ENCODE measurements around the gene HAAO.
"Not testable (repeated sequence)": the region's sequence is repeated elsewhere in the genome, so short reads cannot be mapped to it uniquely, and the experiment has no call there.

Gene HAAO

GRCh38 chr2:42747422-42747821 lies 45.0 kb downstream of the HAAO start:
- DNase-seq (ENCODE audit: low read depth in 2 of 2), result no peak

GRCh38 chr2:42744545-42745082 lies 47.8 kb downstream of the HAAO start:
- DNase-seq (ENCODE audit: low read depth in 2 of 2), result no peak

GRCh38 chr2:42743659-42743990 lies 48.8 kb downstream of the HAAO start:
- DNase-seq (ENCODE audit: low read depth in 2 of 2), result no peak

- no peak for DNase-seq (ENCODE audit: low read depth in 2 of 2)
These were observed 49.4 kb downstream of the HAAO start for GRCh38 chr2:42742740-42743658.

- no peak for DNase-seq (ENCODE audit: low read depth in 2 of 2)
These were observed 51.2 kb downstream of the HAAO start for GRCh38 chr2:42741140-42741539.

- no peak for DNase-seq (ENCODE audit: low read depth in 2 of 2)
These were observed 55.6 kb downstream of the HAAO start for GRCh38 chr2:42736598-42737322.

GRCh38 chr2:42733852-42734251 lies 58.5 kb downstream of the HAAO start:
- no peak for DNase-seq (ENCODE audit: low read depth in 2 of 2)

GRCh38 chr2:42731316-42731715 lies 61.1 kb downstream of the HAAO start:
- DNase-seq (ENCODE audit: low read depth in 2 of 2), result not testable (repeated sequence)

- no peak for DNase-seq (ENCODE audit: low read depth in 2 of 2)
These were observed 65.7 kb downstream of the HAAO start for GRCh38 chr2:42726680-42727079.

- DNase-seq (ENCODE audit: low read depth in 2 of 2), result no peak
These were observed 66.7 kb downstream of the HAAO start for GRCh38 chr2:42725657-42726056.

GRCh38 chr2:42724886-42725285 lies 67.5 kb downstream of the HAAO start:
- no peak for DNase-seq (ENCODE audit: low read depth in 2 of 2)

- no peak for DNase-seq (ENCODE audit: low read depth in 2 of 2)
These were observed 68.9 kb downstream of the HAAO start for GRCh38 chr2:42723465-42723864.

GRCh38 chr2:42722320-42723190 lies 69.8 kb downstream of the HAAO start:
- DNase-seq (ENCODE audit: low read depth in 2 of 2), result no peak

GRCh38 chr2:42721898-42722297 lies 70.5 kb downstream of the HAAO start:
- DNase-seq (ENCODE audit: low read depth in 2 of 2), result no peak

All from stimulated activated CD8-positive, alpha-beta memory T cell treated with anti-CD3 and anti-CD28 coated beads, Interleukin-7, amount 100 ng/mL, for 1 hour (primary cell).